Stimulated activated CD4-positive, alpha-beta T cell treated with anti-CD3 and anti-CD28 coated beads, Interleukin-4, amount 100 ng/mL, for 4 hours (primary cell): ENCODE measurements around the gene OPRL1.

ENCODE experiments used
- DNase-seq, 2 experiments: peaks; one replicate each; pipeline ENCODE4 v3.0.0-alpha.2; 2020

Gene OPRL1

GRCh38 chr20:64072498-64073063 is 7.3 kb upstream of the OPRL1 start:
- DNase-seq, result no peak

- DNase-seq, result no peak
Measured at GRCh38 chr20:64073476-64074183, 6.3 kb upstream of the OPRL1 start.

DNA sequence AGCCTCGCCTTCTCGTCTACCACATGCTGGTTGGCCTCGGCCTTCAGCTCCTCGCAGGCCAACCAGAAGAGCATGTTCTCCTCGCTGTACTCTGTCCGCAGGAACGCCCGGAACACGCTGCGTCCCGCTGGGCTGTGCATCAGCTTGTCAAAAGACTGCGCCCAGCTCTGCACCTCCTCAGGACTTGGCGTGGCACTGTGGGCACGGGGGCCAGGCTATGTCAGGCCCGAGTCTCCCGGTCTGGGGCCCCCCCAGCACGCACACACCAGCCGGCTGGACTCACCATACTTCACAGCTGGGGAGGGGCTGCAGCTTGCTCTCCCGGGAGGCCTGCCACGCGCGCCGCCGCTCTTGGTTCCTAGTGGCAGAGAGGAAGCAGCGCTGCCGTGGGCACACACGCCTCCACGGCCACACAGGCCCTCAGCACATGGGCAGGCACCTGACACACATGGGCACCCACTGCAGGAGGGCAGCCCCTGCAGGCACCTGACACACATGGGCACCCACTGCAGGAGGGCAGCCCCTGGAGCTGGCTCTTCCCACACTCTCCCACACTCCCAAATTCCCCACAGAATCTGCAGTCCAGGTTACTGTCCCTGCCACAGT is 5.6 kb upstream of the OPRL1 start:
- no peak for DNase-seq

DNA sequence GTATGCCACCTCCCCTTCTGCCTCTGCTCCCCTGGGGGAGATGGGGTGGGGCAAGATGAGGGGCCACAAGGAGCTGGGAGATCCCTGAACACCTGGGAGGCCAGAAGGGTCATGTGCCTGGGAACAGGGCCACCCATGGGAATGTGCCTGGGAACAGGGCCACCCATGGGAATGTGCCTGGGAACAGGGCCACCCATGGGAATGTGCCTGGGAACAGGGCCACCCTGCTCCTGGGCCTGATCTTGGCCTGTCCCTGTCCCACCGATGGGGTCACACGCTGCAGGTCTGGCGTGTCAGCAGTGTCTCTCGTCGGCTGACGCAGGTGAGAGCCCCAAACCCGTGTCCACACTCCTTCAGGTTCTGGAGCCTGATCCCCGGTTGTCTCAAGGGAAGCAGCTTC is 4.9 kb upstream of the OPRL1 start:
- no peak for DNase-seq

GRCh38 chr20:64075556-64075955 is 4.3 kb upstream of the OPRL1 start:
- no peak for DNase-seq

- DNase-seq, result no peak
Measured at GRCh38 chr20:64076061-64076997, 3.6 kb upstream of the OPRL1 start.

DNA sequence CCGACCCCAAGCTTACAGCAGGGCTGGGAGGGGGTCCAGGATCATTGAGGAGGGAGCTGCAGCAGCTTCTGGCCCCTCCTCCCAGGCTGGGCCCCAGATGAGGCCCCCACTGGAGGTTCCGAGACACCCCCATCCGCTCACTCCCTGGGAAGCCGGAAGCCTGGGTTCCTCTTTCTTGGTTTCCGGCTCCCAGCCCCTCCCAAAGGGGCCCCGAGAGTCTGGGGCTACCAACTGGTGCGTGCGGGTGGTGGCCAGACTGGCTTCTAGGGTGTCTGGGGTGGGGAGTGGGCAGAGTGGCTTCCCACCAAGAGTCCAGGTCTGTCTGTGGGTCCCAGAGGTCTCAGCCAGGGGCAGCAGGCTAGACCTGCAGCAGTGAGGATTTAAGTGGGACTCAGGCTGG is 2.8 kb upstream of the OPRL1 start:
- no peak for DNase-seq

DNA sequence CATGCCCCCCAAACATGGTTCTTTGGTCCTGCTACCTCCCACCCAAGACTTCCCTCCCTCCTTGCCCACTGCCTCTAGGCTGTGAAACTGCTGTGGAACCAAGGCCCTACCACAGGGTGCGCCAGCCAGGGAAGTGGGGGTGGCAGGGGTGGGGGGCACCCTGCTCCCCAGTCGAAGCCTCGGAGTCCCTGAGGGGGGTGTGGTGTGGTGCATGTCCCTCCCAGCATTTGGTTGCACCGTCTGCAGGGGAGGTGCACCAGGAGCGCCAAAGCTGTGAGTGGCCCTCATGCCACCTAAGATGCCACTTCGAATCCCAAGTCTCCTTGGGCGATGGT is 2.4 kb upstream of the OPRL1 start:
- DNase-seq, result no peak

GRCh38 chr20:64077876-64078551 is 1.9 kb upstream of the OPRL1 start:
- DNase-seq, result peak; percentile 41 to 46

- no peak for DNase-seq
Measured at GRCh38 chr20:64078934-64079272, 979 bp upstream of the OPRL1 start.

GRCh38 chr20:64079273-64080012 is 439 bp upstream of the OPRL1 start, which contains the start of gene RGS19:
TSS of gene RGS19 (minus strand) at chr20:64079518. CDS start at chr20:64076886, 2,632 bp downstream.
- peak; percentile 67 to 71 for DNase-seq

DNA sequence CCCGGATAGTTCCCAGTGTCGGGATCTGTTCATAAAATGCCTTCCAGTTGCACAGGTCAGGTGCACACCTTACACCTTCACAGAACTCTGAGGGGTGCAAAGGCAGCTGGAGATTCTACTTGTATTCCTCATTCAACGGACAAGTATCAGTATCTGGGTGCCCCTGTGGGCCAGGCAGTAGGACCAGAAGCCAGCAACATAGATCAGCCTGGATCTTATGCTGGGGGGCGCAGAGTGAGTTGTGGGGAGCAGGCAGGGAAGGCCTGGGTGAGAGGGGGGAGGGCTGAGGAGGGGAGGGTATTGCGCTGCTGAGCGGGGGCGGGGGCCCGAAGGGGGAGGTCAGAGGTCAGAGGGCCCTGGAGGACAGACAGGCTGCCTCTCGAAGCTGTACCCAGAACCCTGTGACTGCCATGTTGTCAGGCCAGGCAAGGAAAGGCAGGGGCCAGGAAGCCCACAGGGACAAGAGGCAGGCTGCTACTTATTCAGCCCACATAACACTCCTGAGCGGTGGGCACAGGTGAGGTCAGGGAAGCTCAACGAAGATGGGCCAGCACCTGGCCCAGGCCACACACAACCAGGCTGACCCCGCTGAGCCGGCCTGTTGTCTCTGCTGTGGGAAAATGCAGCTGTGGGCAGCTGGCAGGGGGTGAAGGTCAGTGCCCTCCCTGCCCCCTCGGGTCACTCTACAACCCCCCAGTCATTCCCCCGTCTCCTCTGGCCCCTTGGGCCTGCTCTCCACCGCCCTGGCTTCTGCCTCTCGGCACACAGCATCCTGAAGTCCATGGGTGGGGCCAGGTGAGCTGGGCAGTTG is 1.1 kb downstream of the OPRL1 start:
- no peak for DNase-seq

- DNase-seq, result no peak
Measured at GRCh38 chr20:64081624-64081964, 1.7 kb downstream of the OPRL1 start.

DNA sequence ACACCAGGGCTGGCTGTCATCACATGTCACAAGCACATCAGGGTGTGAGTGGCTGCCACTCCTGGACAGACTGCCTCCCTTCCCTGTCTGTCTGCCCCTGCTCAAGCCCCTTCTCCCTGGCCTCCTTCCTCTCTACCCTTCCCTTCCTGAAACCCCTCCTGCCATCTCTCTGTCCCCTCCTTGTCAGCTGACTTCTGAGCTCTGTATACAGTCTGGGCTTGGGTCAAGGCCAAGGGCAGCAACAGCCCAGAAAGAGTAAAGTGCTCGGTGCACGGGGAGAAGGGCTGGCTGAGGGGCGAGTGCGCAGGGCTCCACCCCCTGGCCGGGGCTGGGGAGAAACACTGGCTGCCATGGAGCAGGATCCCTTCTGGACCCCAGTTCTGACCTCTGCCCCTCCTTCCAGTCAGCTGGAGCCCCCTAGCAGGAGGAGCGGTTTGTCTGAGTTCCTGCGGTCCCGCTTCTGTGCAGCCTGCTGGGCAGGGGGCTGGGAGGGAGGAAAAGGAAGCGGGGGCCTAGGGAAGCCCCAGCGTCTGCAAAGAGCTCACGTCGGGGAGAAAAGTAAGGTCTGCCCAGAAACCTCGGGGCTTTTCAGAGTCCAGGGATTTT is 2.3 kb downstream of the OPRL1 start:
- DNase-seq, result no peak

- no peak for DNase-seq
Measured at GRCh38 chr20:64082820-64083377, 3.0 kb downstream of the OPRL1 start.

DNA sequence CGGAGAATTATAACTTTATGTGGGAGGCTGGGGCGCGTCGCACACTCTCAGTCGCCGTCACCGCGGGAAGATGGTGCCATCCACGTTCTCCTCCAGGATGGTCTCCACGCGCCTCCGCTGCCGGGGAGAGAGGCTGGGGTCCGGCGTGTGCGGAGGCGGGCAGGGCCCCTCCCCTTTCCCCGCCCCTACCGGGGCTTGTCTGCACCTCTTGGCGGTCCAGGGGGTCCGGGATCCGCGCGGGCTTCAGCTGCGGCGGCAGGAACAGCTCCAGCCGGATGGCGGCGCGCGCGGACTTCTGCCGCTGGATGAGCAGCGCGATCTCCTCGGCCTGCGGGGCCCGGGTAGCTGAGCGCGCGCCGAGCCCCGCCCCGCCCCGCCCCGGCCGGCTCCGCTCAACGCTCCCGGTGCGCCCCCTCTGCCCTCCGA is 3.5 kb downstream of the OPRL1 start:
- peak; percentile 59 to 75 for DNase-seq

GRCh38 chr20:64083804-64084684 is 4.2 kb downstream of the OPRL1 start, which contains the start of gene LKAAEAR1:
TSS of gene LKAAEAR1 (minus strand) at chr20:64084398. CDS start at chr20:64084219, 179 bp downstream.
- no peak for DNase-seq

- DNase-seq, result no peak
Measured at GRCh38 chr20:64084685-64085152, 4.8 kb downstream of the OPRL1 start.

DNA sequence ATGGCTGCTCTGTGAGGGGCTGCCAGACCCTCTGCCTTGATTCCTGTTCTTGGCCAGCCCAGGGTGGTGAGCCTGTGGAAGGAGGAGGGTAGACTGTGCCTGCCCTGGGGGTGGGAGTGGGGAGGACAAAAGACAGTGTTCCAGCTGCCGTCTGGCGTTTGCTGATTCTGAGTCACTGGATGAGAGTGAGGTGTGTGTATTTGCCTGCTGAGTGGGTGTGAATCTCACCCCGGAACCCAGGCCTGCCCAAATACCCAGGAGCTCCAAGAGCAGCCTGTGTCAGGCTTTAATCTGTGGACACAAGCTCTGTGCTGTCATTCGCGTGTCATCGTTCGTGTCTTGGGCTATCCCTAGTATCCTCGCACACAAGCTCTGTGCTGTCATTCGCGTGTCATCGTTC is 6.9 kb downstream of the OPRL1 start:
- DNase-seq, result no peak
